GM12864 (cell line): ENCODE data around the gene CXXC4.

Experiments used
- DNase-seq: peaks from one replicate; pipeline ENCODE4 v3.0.0-alpha.2; 2011; ENCODE audit warnings: low read depth
- H3K4me3 ChIP-seq: 2 replicates; pipeline ENCODE4 v1.5.1; 2011; ENCODE audit warnings: mild to moderate bottlenecking, low read depth, low read length, control low read depth
- TF ChIP-seq, protein P1 (sequence below): IDR thresholded peaks from 2 replicates; pipeline ENCODE4 v1.5.1; 2011; ENCODE audit warnings: low read depth, mild to moderate bottlenecking, moderate library complexity, low read length, control low read depth, inconsistent platforms; ENCODE audit errors: missing control alignments

The CXXC4 gene

DNA sequence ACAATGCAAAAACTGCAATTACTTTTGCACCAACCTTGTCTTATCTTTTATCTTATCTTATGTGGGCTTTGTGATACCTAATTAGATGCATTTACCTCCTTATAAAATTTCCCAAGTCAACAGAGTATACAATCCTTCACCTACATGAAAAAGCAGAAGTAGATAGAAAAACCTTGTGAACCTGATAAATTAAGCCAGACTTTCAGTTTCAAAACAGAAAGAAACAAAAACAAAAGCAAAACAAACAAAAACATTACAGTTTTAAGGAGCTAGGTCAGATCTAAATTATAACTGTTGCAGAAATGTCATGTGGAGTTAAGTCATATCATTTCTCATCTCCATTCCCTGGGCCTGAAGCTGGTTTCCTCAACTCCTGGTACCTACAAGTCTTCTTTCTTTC lies 24.9 kb upstream of the CXXC4 start:
- TF ChIP-seq, protein P1, sequence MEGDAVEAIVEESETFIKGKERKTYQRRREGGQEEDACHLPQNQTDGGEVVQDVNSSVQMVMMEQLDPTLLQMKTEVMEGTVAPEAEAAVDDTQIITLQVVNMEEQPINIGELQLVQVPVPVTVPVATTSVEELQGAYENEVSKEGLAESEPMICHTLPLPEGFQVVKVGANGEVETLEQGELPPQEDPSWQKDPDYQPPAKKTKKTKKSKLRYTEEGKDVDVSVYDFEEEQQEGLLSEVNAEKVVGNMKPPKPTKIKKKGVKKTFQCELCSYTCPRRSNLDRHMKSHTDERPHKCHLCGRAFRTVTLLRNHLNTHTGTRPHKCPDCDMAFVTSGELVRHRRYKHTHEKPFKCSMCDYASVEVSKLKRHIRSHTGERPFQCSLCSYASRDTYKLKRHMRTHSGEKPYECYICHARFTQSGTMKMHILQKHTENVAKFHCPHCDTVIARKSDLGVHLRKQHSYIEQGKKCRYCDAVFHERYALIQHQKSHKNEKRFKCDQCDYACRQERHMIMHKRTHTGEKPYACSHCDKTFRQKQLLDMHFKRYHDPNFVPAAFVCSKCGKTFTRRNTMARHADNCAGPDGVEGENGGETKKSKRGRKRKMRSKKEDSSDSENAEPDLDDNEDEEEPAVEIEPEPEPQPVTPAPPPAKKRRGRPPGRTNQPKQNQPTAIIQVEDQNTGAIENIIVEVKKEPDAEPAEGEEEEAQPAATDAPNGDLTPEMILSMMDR = no peak
- H3K4me3 ChIP-seq = no peak overlapping the region
- DNase-seq = peak; percentile 13

DNA sequence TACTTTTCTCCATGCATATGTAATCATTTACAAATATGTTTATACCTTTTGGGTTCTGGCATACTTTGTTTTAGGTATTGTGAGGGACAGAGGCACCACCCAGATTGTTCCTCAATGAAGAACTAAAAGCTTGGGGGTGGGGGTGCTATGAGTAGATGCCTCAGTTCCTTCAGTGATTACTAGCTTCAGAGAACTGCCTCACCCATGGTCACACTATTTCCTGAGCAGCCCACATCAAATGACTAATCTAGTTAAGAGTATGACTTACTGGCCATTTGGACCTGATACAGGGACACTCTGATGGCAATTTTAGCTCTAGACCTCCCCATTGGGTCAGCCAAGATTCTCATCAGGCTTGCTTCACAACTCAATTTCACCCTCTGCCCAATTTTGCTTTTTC lies 22.2 kb upstream of the CXXC4 start:
- no peak for DNase-seq
- no peak overlapping the region for H3K4me3 ChIP-seq
- TF ChIP-seq, protein P1 = no peak

DNA sequence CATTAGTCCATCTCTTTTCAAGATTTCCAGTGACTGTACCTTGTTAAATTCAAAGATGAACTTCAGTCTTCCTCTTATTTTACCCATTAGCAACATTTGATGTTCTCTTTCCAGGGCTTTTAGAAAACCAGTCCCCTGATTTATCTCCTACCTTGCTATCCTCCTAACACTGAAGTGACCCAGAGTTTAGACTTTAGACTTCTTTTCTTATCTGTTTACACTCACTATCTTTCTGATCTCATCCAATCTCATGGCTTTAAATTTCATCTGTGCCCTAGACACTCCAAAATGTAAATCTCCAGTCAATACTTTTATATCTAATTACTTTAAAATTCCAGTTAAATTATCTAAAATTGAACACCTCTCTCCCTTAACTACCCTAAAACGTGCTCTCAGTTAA lies 13.5 kb upstream of the CXXC4 start:
- TF ChIP-seq, protein P1 = no peak
- DNase-seq = no peak
- no peak overlapping the region for H3K4me3 ChIP-seq

DNA sequence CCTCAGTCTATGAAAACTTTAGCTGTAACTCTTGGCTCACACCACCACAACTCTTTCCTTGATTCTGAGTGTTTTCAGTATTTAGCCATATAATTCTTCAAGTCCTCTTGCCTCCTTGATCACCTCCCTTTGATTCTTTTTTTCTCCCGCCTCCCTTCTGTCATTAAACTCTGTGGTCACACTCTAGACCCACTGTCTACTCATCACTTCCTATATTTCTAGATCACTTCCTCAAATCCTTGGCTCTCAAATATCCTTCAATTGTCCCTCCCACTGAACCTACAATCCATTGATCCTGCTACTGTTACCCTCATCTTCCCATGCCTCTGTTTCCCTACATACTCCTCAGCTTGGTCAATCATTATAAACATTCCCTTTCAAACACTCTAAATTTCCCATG lies 12.4 kb upstream of the CXXC4 start:
- H3K4me3 ChIP-seq = no peak overlapping the region
- no peak for DNase-seq
- TF ChIP-seq, protein P1 = no peak

DNA sequence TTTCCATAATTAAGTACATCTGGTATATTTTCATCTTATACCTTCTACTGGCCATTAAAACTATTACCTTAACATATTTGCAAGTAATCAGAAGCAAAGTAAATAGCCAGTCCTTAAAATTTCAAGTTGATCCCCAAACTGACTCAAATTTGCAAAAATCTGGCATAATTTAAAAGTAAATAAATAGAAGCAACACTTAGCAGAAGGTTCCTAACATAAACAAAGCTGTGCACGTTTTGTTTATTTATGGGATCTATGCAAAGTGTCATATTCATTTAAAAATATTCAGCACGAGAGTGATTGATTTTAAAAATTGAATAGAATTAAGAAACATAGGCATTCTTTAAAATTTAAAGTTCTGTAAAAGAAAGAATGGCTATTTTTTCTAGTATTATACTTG lies 9.8 kb upstream of the CXXC4 start:
- H3K4me3 ChIP-seq = no peak overlapping the region
- TF ChIP-seq, protein P1 = no peak
- no peak for DNase-seq

GRCh38 chr4:104502471-104502870 lies 7.8 kb upstream of the CXXC4 start:
- TF ChIP-seq, protein P1 = no peak
- no peak overlapping the region for H3K4me3 ChIP-seq
- DNase-seq = no peak

DNA sequence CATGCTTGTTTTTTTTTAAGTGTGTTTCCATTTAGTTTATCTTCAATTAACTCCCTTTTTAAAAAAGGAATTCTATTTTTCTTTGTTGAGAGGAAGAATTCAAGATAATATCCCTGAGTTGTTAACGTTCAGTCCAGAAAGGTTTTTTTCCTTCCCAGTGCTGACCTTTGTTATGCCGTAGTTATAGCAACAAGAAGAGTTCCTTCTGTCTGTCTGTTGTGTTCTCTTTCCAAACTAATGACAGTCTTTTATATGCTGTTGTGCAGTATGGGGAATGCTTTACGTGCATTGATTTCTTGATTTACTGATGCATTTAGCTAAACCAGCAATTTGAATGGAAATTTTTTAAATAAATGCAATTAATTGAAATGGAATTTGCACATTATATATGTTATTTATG lies 6.6 kb upstream of the CXXC4 start:
- TF ChIP-seq, protein P1 = no peak
- H3K4me3 ChIP-seq = no peak overlapping the region
- DNase-seq = no peak
